HepG2 (cell line): ENCODE results near the gene PDE6C.

Experiments used
- EZH2 ChIP-seq: conservative IDR thresholded peaks from 2 replicates; pipeline ENCODE4 v1.6.1; 2012; ENCODE audit warnings: mild to moderate bottlenecking, low read depth, low read length, moderate library complexity
- HNRNPH1 ChIP-seq: fragments of 200-400 bp; formaldehyde crosslinking; optimal IDR thresholded peaks from 2 replicates; pipeline ENCODE3; 2017; ENCODE audit warnings: mild to moderate bottlenecking, low read depth, low read length
- JUN ChIP-seq: sonication (generic); formaldehyde crosslinking; IDR thresholded peaks from 2 replicates; pipeline ENCODE4 v1.4.0; 2020; ENCODE audit warnings: mild to moderate bottlenecking, missing genetic modification reagents
- LCORL ChIP-seq, 2 experiments: fragments of 450-650 bp in 1 of 2; sonication (generic) in 1 of 2; formaldehyde crosslinking in 1 of 2; IDR thresholded peaks; 2 replicates each; pipeline versions ENCODE4 v1.5.0 to v1.6.1; 2017 to 2020; ENCODE audit warnings: antibody characterized with exemption in 1 of 2, missing genetic modification reagents in 1 of 2
- SKIL ChIP-seq: sonication (generic); formaldehyde crosslinking; IDR thresholded peaks from 2 replicates; pipeline ENCODE4 v1.8.0; 2022; ENCODE audit warnings: missing genetic modification reagents, mild to moderate bottlenecking, moderate library complexity, borderline replicate concordance
- SNAPC2 ChIP-seq: sonication (generic); formaldehyde crosslinking; IDR thresholded peaks from 2 replicates; pipeline ENCODE4 v1.8.1; 2022; ENCODE audit warnings: mild to moderate bottlenecking, missing genetic modification reagents
- TCF7L2 ChIP-seq: IDR thresholded peaks from 2 replicates; pipeline ENCODE4 v1.6.1; 2011; ENCODE audit warnings: mild to moderate bottlenecking, low read depth, low read length, moderate library complexity
- YY1 ChIP-seq: IDR thresholded peaks from 2 replicates; pipeline ENCODE4 v1.6.1; 2011; ENCODE audit warnings: low read length, low read depth, moderate library complexity, mild to moderate bottlenecking; ENCODE audit not compliant: insufficient read depth, insufficient replicate concordance
- TF ChIP-seq, protein P1 (sequence below): sonication (generic); formaldehyde crosslinking; IDR thresholded peaks from 2 replicates; pipeline ENCODE4 v1.4.0; 2020; ENCODE audit warnings: mild to moderate bottlenecking, missing genetic modification reagents
- TF ChIP-seq, protein P2 (sequence below): IDR thresholded peaks from 2 replicates; pipeline ENCODE4 v1.6.1; 2012; ENCODE audit warnings: inconsistent platforms
- TF ChIP-seq, protein P3 (sequence below): sonication (generic); formaldehyde crosslinking; IDR thresholded peaks from 2 replicates; pipeline ENCODE4 v1.4.0; 2020; ENCODE audit warnings: missing genetic modification reagents, borderline replicate concordance
- TF ChIP-seq, protein P4 (sequence below): sonication (generic); formaldehyde crosslinking; IDR thresholded peaks from 2 replicates; pipeline ENCODE4 v1.5.1; 2020; ENCODE audit warnings: missing genetic modification reagents, mild to moderate bottlenecking, borderline replicate concordance

GRCh38 chr10:93595378-93596161 lies 16.8 kb upstream of the PDE6C start:
- TF ChIP-seq, protein P1, sequence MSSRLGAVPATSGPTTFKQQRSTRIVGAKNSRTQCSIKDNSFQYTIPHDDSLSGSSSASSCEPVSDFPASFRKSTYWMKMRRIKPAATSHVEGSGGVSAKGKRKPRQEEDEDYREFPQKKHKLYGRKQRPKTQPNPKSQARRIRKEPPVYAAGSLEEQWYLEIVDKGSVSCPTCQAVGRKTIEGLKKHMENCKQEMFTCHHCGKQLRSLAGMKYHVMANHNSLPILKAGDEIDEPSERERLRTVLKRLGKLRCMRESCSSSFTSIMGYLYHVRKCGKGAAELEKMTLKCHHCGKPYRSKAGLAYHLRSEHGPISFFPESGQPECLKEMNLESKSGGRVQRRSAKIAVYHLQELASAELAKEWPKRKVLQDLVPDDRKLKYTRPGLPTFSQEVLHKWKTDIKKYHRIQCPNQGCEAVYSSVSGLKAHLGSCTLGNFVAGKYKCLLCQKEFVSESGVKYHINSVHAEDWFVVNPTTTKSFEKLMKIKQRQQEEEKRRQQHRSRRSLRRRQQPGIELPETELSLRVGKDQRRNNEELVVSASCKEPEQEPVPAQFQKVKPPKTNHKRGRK: no peak
- TF ChIP-seq YY1: no peak
- no peak for TF ChIP-seq SNAPC2 (CRISPR knock-in tag)
- TF ChIP-seq, protein P2, sequence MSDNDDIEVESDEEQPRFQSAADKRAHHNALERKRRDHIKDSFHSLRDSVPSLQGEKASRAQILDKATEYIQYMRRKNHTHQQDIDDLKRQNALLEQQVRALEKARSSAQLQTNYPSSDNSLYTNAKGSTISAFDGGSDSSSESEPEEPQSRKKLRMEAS: no peak
- no peak for TF ChIP-seq JUN (CRISPR knock-in tag)
- no peak for TF ChIP-seq EZH2
- TF ChIP-seq, protein P3, sequence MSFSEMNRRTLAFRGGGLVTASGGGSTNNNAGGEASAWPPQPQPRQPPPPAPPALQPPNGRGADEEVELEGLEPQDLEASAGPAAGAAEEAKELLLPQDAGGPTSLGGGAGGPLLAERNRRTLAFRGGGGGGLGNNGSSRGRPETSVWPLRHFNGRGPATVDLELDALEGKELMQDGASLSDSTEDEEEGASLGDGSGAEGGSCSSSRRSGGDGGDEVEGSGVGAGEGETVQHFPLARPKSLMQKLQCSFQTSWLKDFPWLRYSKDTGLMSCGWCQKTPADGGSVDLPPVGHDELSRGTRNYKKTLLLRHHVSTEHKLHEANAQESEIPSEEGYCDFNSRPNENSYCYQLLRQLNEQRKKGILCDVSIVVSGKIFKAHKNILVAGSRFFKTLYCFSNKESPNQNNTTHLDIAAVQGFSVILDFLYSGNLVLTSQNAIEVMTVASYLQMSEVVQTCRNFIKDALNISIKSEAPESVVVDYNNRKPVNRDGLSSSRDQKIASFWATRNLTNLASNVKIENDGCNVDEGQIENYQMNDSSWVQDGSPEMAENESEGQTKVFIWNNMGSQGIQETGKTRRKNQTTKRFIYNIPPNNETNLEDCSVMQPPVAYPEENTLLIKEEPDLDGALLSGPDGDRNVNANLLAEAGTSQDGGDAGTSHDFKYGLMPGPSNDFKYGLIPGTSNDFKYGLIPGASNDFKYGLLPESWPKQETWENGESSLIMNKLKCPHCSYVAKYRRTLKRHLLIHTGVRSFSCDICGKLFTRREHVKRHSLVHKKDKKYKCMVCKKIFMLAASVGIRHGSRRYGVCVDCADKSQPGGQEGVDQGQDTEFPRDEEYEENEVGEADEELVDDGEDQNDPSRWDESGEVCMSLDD (CRISPR knock-in tag): no peak
- TF ChIP-seq HNRNPH1: no peak
- no peak for TF ChIP-seq TCF7L2
- TF ChIP-seq, protein P4, sequence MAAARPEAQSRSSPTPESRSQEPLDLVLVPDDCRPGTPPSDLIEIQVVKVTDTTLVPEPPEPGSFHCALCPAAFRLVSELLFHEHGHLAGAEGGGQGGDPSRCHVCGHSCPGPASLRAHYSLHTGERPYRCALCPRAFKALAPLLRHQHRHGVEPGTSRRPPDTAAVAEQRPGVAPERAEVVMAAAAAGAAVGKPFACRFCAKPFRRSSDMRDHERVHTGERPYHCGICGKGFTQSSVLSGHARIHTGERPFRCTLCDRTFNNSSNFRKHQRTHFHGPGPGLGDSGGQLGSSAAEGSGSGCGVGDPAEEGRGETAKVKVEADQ (CRISPR knock-in tag): no peak
- no peak for TF ChIP-seq LCORL (IDR thresholded peaks at IDR 0.05)
- TF ChIP-seq LCORL (CRISPR knock-in tag; IDR thresholded peaks at IDR 0.05): no peak
- no peak for TF ChIP-seq SKIL (CRISPR knock-in tag)
